IMR-90 (cell line): ENCODE measurements around the gene THADA. TPM values are rescaled to one million over a fixed set of nuclear protein-coding genes. Genes with fewer than 3 reads are reported as not detected.

Experiments used
- ATAC-seq: fragments of 200-7000 bp; cut with Tn5 transposase; 2 replicates; pipeline ENCODE4 v1.9.1; 2020; ENCODE audit warnings: low read depth, mild to moderate bottlenecking, moderate library complexity
- BruUV-seq: library from RNA; stranded (reverse); fragments of 400-500 nt; replicated peaks from 2 replicates; lab custom pipeline; 2021; lab: Mats Ljungman, UMichigan
- CTCF ChIA-PET: fragments of 300-600 bp; formaldehyde crosslinking; extraction: SDS; loops from one replicate; lab custom pipeline; 2021; ENCODE audit warnings: antibody characterized with exemption; lab: Yijun Ruan, JAX
- POLR2A ChIA-PET: fragments of 300-600 bp; sonication (Branson Sonifier 250); formaldehyde crosslinking; loops from one replicate; lab custom pipeline; 2022; ENCODE audit warnings: antibody characterized with exemption; ENCODE audit not compliant: unreplicated experiment; lab: Charles Lee
- DNase-seq: peaks from one replicate; pipeline ENCODE4 v3.0.0; 2013
- H2AFZ ChIP-seq: replicated peaks from 2 replicates; pipeline ENCODE3; 2013; ENCODE audit warnings: low read length, mild to moderate bottlenecking; ENCODE audit not compliant: poor library complexity
- H2AK5ac ChIP-seq: 2 replicates; pipeline ENCODE4 v1.6.1; 2013; ENCODE audit warnings: low read depth, low read length, inconsistent platforms
- H2AK9ac ChIP-seq: replicated peaks from 2 replicates; pipeline ENCODE3; 2013; ENCODE audit warnings: mild to moderate bottlenecking, low read depth, low read length, moderate library complexity; ENCODE audit not compliant: poor library complexity
- H2BK120ac ChIP-seq: 2 replicates; pipeline ENCODE4 v1.6.1; 2013; ENCODE audit warnings: low read depth, low read length, inconsistent platforms
- H2BK15ac ChIP-seq: 3 replicates; pipeline ENCODE4 v1.6.1; 2013; ENCODE audit warnings: low read depth, low read length, inconsistent platforms
- H2BK20ac ChIP-seq: 2 replicates; pipeline ENCODE4 v1.6.1; 2013; ENCODE audit warnings: low read depth, mild to moderate bottlenecking, inconsistent platforms, low read length, moderate library complexity
- H2BK5ac ChIP-seq: 2 replicates; pipeline ENCODE4 v1.6.1; 2013; ENCODE audit warnings: mild to moderate bottlenecking, low read depth, low read length, inconsistent platforms; ENCODE audit not compliant: poor library complexity, severe bottlenecking
- H3K14ac ChIP-seq: replicated peaks from 2 replicates; pipeline ENCODE4 v1.6.1; 2013; ENCODE audit warnings: low read depth, low read length, inconsistent platforms
- H3K18ac ChIP-seq: 2 replicates; pipeline ENCODE4 v1.6.1; 2013; ENCODE audit warnings: low read depth, low read length, control low read depth
- H3K23ac ChIP-seq: 2 replicates; pipeline ENCODE4 v1.6.1; 2013; ENCODE audit warnings: low read depth, low read length, inconsistent platforms
- H3K27ac ChIP-seq: 2 replicates; pipeline ENCODE4 v1.5.1; 2013; ENCODE audit warnings: mild to moderate bottlenecking, control low read depth, low read length; ENCODE audit not compliant: insufficient read depth
- H3K27me3 ChIP-seq: 2 replicates; pipeline ENCODE4 v1.6.1; 2013; ENCODE audit warnings: low read length; ENCODE audit not compliant: control insufficient read depth, insufficient read depth
- H3K36me3 ChIP-seq: 2 replicates; pipeline ENCODE4 v1.6.1; 2013; ENCODE audit warnings: low read length, mixed read lengths; ENCODE audit not compliant: control insufficient read depth, insufficient read depth
- H3K4ac ChIP-seq: 2 replicates; pipeline ENCODE4 v1.6.1; 2013; ENCODE audit warnings: low read depth, low read length, inconsistent platforms
- H3K4me1 ChIP-seq: 2 replicates; pipeline ENCODE4 v1.6.1; 2013; ENCODE audit warnings: low read length, mixed read lengths; ENCODE audit not compliant: control insufficient read depth, insufficient read depth
- H3K4me2 ChIP-seq: 2 replicates; pipeline ENCODE4 v1.6.1; 2013; ENCODE audit warnings: low read depth, mild to moderate bottlenecking, control low read depth, low read length, moderate library complexity
- H3K4me3 ChIP-seq: 2 replicates; pipeline ENCODE4 v1.5.1; 2013; ENCODE audit warnings: low read depth, mild to moderate bottlenecking, control low read depth, low read length, moderate library complexity; ENCODE audit not compliant: insufficient read depth
- H3K56ac ChIP-seq: 2 replicates; pipeline ENCODE4 v1.6.1; 2013; ENCODE audit warnings: low read length, inconsistent platforms; ENCODE audit not compliant: insufficient read depth; ENCODE audit errors: extremely low read depth
- H3K79me1 ChIP-seq, 2 experiments: 2 replicates each; pipeline ENCODE4 v1.6.1; 2013; ENCODE audit warnings: low read length in 2 of 2, inconsistent platforms in 1 of 2, low read depth in 1 of 2
- H3K9ac ChIP-seq: 2 replicates; pipeline ENCODE4 v1.6.1; 2013; ENCODE audit warnings: low read depth, low read length, control low read depth
- H3K9me1 ChIP-seq: 2 replicates; pipeline ENCODE4 v1.6.1; 2013; ENCODE audit warnings: low read length, inconsistent platforms; ENCODE audit not compliant: insufficient read depth
- H3K9me3 ChIP-seq: 2 replicates; pipeline ENCODE4 v1.6.1; 2013; ENCODE audit warnings: low read length; ENCODE audit not compliant: control insufficient read depth, insufficient read depth
- H4K20me1 ChIP-seq: 2 replicates; pipeline ENCODE4 v1.6.1; 2013; ENCODE audit warnings: low read length, inconsistent platforms; ENCODE audit not compliant: insufficient read depth
- H4K5ac ChIP-seq: 2 replicates; pipeline ENCODE4 v1.6.1; 2013; ENCODE audit warnings: mild to moderate bottlenecking, low read depth, low read length, control low read depth
- H4K8ac ChIP-seq, 2 experiments: 2 replicates each; pipeline ENCODE4 v1.6.1; 2013; ENCODE audit warnings: low read depth in 2 of 2, low read length in 2 of 2, control low read depth in 1 of 2, inconsistent platforms in 1 of 2
- H4K91ac ChIP-seq: 2 replicates; pipeline ENCODE4 v1.6.1; 2013; ENCODE audit warnings: low read depth, low read length, inconsistent platforms; ENCODE audit not compliant: insufficient read depth
- BHLHE40 ChIP-seq: fragments of 150-350 bp; IDR thresholded peaks from 2 replicates; pipeline ENCODE4 v1.6.1; 2016; ENCODE audit warnings: mild to moderate bottlenecking, low read depth, low read length
- CEBPB ChIP-seq: IDR thresholded peaks from 2 replicates; pipeline ENCODE4 v1.6.1; 2012; ENCODE audit warnings: low read depth, low read length, improper control_type of control experiment
- CHD1 ChIP-seq: IDR thresholded peaks from 2 replicates; pipeline ENCODE4 v1.6.1; 2012; ENCODE audit warnings: low read depth, low read length, improper control_type of control experiment
- ELK1 ChIP-seq: fragments of 150-350 bp; IDR thresholded peaks from 2 replicates; pipeline ENCODE4 v1.6.1; 2016; ENCODE audit warnings: low read depth, mild to moderate bottlenecking, low read length, moderate library complexity, borderline replicate concordance
- FOS ChIP-seq: fragments of 150-350 bp; IDR thresholded peaks from 2 replicates; pipeline ENCODE4 v1.6.1; 2016; ENCODE audit warnings: low read depth, low read length
- MAFK ChIP-seq: IDR thresholded peaks from 2 replicates; pipeline ENCODE4 v1.6.1; 2012; ENCODE audit warnings: low read depth, low read length, improper control_type of control experiment
- MAZ ChIP-seq: IDR thresholded peaks from 2 replicates; pipeline ENCODE4 v1.6.1; 2012; ENCODE audit warnings: low read depth, mild to moderate bottlenecking, low read length, improper control_type of control experiment, moderate library complexity, borderline replicate concordance
- MXI1 ChIP-seq: IDR thresholded peaks from 2 replicates; pipeline ENCODE4 v1.6.1; 2012; ENCODE audit warnings: low read depth, mild to moderate bottlenecking, low read length, moderate library complexity, borderline replicate concordance
- NFE2L2 ChIP-seq: fragments of 150-350 bp; IDR thresholded peaks from 2 replicates; pipeline ENCODE4 v1.6.1; 2016; ENCODE audit warnings: low read depth, mild to moderate bottlenecking, low read length
- POLR2A ChIP-seq: IDR thresholded peaks from 2 replicates; pipeline ENCODE4 v1.6.1; 2012; ENCODE audit warnings: mild to moderate bottlenecking, low read depth, low read length
- RAD21 ChIP-seq: IDR thresholded peaks from 2 replicates; pipeline ENCODE4 v1.6.1; 2012; ENCODE audit warnings: low read length, improper control_type of control experiment
- RCOR1 ChIP-seq: IDR thresholded peaks from 2 replicates; pipeline ENCODE4 v1.6.1; 2012; ENCODE audit warnings: mild to moderate bottlenecking, low read length, improper control_type of control experiment; ENCODE audit not compliant: insufficient replicate concordance
- RFX5 ChIP-seq: IDR thresholded peaks from 2 replicates; pipeline ENCODE4 v1.8.0; 2012; ENCODE audit warnings: low read depth, mild to moderate bottlenecking, low read length, moderate library complexity
- SMC3 ChIP-seq: fragments of 150-350 bp; IDR thresholded peaks from 2 replicates; pipeline ENCODE4 v1.6.1; 2016; ENCODE audit warnings: low read depth, mild to moderate bottlenecking, antibody characterized with exemption, low read length, moderate library complexity
- USF2 ChIP-seq: fragments of 150-350 bp; IDR thresholded peaks from 2 replicates; pipeline ENCODE4 v1.6.1; 2017; ENCODE audit warnings: mild to moderate bottlenecking, antibody characterized with exemption, low read length, low read depth
- WGBS, 2 experiments: methylation state at CpG; one replicate each; pipeline versions ENCODE4 v1.1.5 to v1.1.7; 2013; ENCODE audit warnings: missing lambda C conversion rate in 2 of 2; ENCODE audit not compliant: insufficient read length in 1 of 2; ENCODE audit errors: extremely low coverage in 2 of 2; 5-methylcytosine and 5-hydroxymethylcytosine counted together
- dilution Hi-C: fragments of 300-500 bp; cut with HindIII; formaldehyde crosslinking; loops from one replicate; pipeline ENCODE4 v1.14.3; 2018; ENCODE audit warnings: low sequenced_read_pairs; ENCODE audit not compliant: unreplicated experiment
- in situ Hi-C: fragments of 300-500 bp; cut with MboI; formaldehyde crosslinking; loops from 3 replicates; pipeline ENCODE4 v1.14.3; 2019; ENCODE audit warnings: low sequenced_read_pairs, inconsistent platforms, mixed read lengths
- intact Hi-C: fragments of 100-400 bp; cut with micrococcal nuclease; formaldehyde crosslinking; loops from 2 replicates; pipeline ENCODE4 v1.10.0; 2022
- polyA plus RNA-seq, 3 experiments: library from polyadenylated mRNA; depleted of rRNA; stranded (reverse); fragments of >200 nt; gene quantifications; 2 replicates each; pipeline ENCODE4 v1.2.3, GENCODE V29; 2012; ENCODE audit warnings: low replicate concordance in 1 of 3
- total RNA-seq: library from RNA; depleted of rRNA; stranded (reverse); fragments of >200 nt; gene quantifications from 2 replicates; pipeline ENCODE4 v1.2.3, GENCODE V29; 2012
- TF ChIP-seq, protein P1 (sequence below): conservative IDR thresholded peaks from 2 replicates; pipeline ENCODE4 v1.5.1; 2012; ENCODE audit warnings: mild to moderate bottlenecking, low read depth, low read length, improper control_type of control experiment

The THADA gene
- total and polyA plus RNA-seq, 2 of the 4 experiments (the other 2 are of a cell fraction), result 10.5 to 21.3 TPM

GRCh38 chr2:43259512-43259911 is 336.3 kb downstream of the THADA start:
- in situ Hi-C loops, result no loop called here
- intact Hi-C loops, result no loop called here
- Histone ChIP-seq H3K27me3 (no peaks in the 10 kb centered on the region), H3K4ac (no peak overlapping the region), H2AFZ (no peak overlapping the region), H2AK5ac (no peak overlapping the region), H3K9me1 (peaks cover 3% of the 10 kb centered on the region; the same call in 1 of the 2 replicates), H4K5ac (no peak overlapping the region), H2AK9ac (no peak overlapping the region), H2BK20ac (no peak overlapping the region), H3K4me3 (no peak overlapping the region), H3K14ac (no peak overlapping the region), H2BK15ac (no peak overlapping the region), H3K23ac (no peak overlapping the region), H3K56ac (no peak overlapping the region), H2BK120ac (no peak overlapping the region), H3K4me2 (no peak overlapping the region), H4K20me1 (no peaks in the 10 kb centered on the region), H3K18ac (no peak overlapping the region), H3K9me3 (no peaks in the 10 kb centered on the region), H3K9ac (no peak overlapping the region), H4K91ac (no peak overlapping the region), H3K27ac (no peak overlapping the region), H2BK5ac (no peak overlapping the region), H3K4me1 (no peaks in the 10 kb centered on the region), H4K8ac (no peak overlapping the region), H3K36me3 (peaks cover 4% of the 10 kb centered on the region), H3K79me1 (no peaks in the 10 kb centered on the region)
- POLR2A ChIA-PET, result no interaction called here
- no peak for ATAC-seq
- DNase-seq, result no peak
- TF ChIP-seq MXI1 (no peak), POLR2A (no peak), BHLHE40 (no peak), RFX5 (no peak), CEBPB (no peak), CHD1 (no peak), MAZ (no peak), MAFK (no peak), NFE2L2 (no peak), ELK1 (no peak), FOS (no peak), USF2 (no peak), RCOR1 (no peak), RAD21 (no peak), SMC3 (no peak)
- TF ChIP-seq, protein P1, sequence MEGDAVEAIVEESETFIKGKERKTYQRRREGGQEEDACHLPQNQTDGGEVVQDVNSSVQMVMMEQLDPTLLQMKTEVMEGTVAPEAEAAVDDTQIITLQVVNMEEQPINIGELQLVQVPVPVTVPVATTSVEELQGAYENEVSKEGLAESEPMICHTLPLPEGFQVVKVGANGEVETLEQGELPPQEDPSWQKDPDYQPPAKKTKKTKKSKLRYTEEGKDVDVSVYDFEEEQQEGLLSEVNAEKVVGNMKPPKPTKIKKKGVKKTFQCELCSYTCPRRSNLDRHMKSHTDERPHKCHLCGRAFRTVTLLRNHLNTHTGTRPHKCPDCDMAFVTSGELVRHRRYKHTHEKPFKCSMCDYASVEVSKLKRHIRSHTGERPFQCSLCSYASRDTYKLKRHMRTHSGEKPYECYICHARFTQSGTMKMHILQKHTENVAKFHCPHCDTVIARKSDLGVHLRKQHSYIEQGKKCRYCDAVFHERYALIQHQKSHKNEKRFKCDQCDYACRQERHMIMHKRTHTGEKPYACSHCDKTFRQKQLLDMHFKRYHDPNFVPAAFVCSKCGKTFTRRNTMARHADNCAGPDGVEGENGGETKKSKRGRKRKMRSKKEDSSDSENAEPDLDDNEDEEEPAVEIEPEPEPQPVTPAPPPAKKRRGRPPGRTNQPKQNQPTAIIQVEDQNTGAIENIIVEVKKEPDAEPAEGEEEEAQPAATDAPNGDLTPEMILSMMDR, result no peak
- CTCF ChIA-PET, result no interaction called here
- no CpG with 5 or more reads among the region's 1 CpG for WGBS, 2 experiments
- BruUV-seq, result no TSS peak
- dilution Hi-C loops, result no loop called here
